RWPE1 (cell line): Measurements from ENCODE around the gene CSTPP1.
"Not testable (repeated sequence)": the region's sequence is repeated elsewhere in the genome, so short reads cannot be mapped to it uniquely, and the experiment has no call there.

Experiments
- CTCF ChIA-PET: fragments of 350-600 bp; sonication (Branson Sonifier 250); formaldehyde crosslinking; extraction: SDS; loops from one replicate; lab custom pipeline; 2021; lab: Yijun Ruan, JAX
- POLR2A ChIA-PET: fragments of 400-600 bp; formaldehyde crosslinking; extraction: SDS; loops from one replicate; lab custom pipeline; 2020; ENCODE audit warnings: antibody characterized with exemption; ENCODE audit not compliant: low non-redundant PET; lab: Yijun Ruan, JAX
- DNase-seq: peaks from one replicate; pipeline ENCODE4 v3.0.0; 2012; ENCODE audit warnings: low spot score
- H3K27ac ChIP-seq: fragments of 450-650 bp; 2 replicates; pipeline ENCODE4 v1.5.1; 2017
- TF ChIP-seq, protein P1 (sequence below): fragments of 450-650 bp; conservative IDR thresholded peaks from 2 replicates; pipeline ENCODE4 v1.5.1; 2017; ENCODE audit warnings: low read depth, mild to moderate bottlenecking

Gene CSTPP1

DNA sequence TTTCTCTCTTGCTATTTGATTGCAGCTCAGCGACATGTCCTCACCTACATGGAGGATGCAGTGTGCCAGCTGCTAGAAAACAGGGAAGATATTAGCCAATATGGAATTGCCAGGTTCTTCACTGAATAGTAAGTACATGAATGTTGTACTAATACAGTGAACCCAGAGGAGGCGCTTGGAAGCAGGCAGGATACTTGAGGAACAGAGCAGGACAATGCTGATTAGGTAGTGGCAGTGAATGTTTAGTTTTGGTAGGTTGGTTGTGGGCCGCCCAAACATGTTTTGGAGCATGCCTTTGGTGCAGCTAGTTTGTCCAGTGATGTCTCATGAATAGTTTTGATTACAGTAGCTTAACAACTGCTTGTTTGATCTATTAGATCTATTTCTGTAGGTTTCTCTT, 50.6 kb downstream of the CSTPP1 start:
- ChIA-PET POLR2A (no interaction called here), CTCF (no interaction called here)
- no peak overlapping the region for H3K27ac ChIP-seq
- DNase-seq: peak; percentile 8
- TF ChIP-seq, protein P1, sequence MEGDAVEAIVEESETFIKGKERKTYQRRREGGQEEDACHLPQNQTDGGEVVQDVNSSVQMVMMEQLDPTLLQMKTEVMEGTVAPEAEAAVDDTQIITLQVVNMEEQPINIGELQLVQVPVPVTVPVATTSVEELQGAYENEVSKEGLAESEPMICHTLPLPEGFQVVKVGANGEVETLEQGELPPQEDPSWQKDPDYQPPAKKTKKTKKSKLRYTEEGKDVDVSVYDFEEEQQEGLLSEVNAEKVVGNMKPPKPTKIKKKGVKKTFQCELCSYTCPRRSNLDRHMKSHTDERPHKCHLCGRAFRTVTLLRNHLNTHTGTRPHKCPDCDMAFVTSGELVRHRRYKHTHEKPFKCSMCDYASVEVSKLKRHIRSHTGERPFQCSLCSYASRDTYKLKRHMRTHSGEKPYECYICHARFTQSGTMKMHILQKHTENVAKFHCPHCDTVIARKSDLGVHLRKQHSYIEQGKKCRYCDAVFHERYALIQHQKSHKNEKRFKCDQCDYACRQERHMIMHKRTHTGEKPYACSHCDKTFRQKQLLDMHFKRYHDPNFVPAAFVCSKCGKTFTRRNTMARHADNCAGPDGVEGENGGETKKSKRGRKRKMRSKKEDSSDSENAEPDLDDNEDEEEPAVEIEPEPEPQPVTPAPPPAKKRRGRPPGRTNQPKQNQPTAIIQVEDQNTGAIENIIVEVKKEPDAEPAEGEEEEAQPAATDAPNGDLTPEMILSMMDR: no peak

DNA sequence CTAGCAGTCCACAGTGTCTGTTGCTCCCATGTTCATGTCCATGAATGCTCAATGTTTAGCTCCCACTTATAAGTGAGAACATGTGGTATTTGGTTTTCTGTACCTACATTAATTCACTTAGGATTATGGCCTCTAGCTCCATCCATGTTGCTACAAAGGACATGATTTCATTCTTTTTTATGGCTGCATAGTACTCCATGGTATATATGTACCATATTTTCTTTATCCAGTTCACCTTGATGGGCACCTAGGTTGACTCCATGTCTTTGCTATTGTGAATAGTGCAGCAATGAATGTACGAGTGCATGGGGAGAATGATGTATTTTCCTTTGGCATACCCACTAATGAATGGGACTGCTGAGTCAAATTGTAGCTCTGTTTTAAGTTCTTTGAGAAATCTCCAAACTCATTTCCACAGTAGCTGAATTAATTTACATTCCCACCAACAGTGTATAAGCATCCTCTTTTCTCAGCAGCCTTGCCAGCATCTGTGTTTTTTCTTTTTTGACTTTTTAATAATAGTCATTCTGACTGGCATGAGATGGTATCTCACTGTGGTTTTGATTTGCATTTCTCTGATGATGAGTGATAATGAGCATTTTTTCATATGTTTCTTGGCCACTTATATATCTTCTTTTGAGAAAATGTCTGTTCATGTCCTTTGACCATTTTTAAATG, 53.4 kb downstream of the CSTPP1 start:
- POLR2A ChIA-PET: not testable (repeated sequence)

DNA sequence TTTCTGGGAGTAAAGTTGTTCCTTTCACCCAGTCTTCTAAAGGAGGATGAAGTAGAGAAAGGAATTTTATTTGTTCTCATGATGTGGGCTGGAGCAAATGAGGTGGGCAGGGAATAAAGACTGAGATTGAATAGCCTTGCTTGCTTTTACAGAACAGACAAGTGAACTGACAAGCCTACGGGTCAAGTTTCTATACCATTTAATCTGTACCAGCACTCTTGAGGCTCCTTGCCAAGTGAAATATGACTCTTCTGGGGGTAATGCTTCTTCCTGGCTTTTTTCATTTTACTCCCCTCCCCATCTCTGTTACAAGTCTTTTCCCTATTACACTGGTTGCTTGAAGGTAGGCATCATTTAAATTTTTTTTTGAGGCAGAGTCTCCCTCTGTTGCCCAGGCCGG, 54.8 kb downstream of the CSTPP1 start:
- TF ChIP-seq, protein P1: no peak
- no peak for DNase-seq
- no peak overlapping the region for H3K27ac ChIP-seq
- CTCF ChIA-PET: interaction anchor here (0.7 kb wide), 1 partner anchor 162 kb away, joined by 3 read pairs; no protein-coding TSS in a partner anchor
- POLR2A ChIA-PET: no interaction called here

More for the DNA sequence above, 53.4 kb downstream of the CSTPP1 start:
- DNase-seq, H3K27ac ChIP-seq: not testable (repeated sequence)
- CTCF ChIA-PET: interaction anchor here (0.6 kb wide), 1 partner anchor 8 kb away, joined by 6 read pairs; no protein-coding TSS in a partner anchor

DNA sequence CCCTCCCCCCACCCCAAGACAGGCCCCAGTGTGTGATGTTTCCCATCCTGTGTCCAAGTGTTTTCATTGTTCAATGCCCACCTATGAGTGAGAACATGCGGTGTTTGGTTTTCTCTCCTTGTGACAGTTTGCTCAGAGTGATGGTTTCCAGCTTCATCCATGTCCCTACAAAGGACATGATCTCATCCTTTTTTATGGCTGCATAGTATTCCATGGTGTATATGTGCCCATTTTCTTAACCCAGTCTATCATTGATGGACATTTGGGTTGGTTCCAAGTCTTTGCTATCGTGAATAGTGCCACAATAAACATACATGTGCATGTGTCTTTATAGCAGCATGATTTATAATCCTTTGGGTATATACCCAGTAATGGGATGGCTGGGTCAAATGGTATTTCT, 55.8 kb downstream of the CSTPP1 start:
- DNase-seq, CTCF ChIA-PET, H3K27ac ChIP-seq, POLR2A ChIA-PET: not testable (repeated sequence)

DNA sequence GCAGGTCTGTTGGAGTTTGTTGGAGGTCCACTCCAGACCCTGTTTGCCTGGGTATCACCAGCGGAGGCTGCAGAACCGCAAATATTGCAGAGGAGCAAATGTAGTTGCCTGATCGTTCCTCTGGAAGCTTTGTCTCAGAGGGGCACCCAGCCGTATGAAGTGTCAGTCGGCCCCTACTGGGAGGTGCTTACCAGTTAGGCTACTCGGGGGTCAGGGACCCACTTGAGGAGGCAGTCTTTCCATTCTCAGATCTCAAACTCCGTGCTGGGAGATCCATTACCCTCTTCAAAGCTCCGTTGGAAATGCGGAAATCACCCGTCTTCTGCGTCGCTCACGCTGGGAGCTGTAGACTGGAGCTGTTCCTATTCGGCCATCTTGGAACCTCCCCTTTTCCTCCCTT, 61.2 kb downstream of the CSTPP1 start:
- DNase-seq, POLR2A ChIA-PET, H3K27ac ChIP-seq: not testable (repeated sequence)
- CTCF ChIA-PET: interaction anchor here (0.9 kb wide), 1 partner anchor 53 kb away, joined by 4 read pairs; no protein-coding TSS in a partner anchor

DNA sequence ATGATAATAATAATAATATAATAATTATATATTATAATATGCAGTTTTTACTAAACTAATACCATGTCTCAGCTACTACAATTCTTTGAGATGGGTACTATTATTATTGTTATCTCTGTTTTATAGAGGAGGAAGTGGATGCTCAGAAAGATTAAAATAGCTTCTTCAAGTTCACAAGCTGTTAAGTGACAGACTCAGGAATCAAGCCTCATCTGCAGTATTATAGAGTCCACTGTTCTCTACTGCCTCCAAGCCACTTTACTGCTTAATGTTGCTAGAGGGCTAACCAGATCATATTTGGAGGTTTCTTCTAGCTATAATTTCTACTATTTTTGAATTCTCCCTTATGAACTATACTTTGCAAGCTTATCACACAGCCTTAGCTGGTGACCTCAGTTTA, 62.7 kb downstream of the CSTPP1 start:
- ChIA-PET POLR2A (no interaction called here), CTCF (no interaction called here)
- TF ChIP-seq, protein P1: no peak

DNA sequence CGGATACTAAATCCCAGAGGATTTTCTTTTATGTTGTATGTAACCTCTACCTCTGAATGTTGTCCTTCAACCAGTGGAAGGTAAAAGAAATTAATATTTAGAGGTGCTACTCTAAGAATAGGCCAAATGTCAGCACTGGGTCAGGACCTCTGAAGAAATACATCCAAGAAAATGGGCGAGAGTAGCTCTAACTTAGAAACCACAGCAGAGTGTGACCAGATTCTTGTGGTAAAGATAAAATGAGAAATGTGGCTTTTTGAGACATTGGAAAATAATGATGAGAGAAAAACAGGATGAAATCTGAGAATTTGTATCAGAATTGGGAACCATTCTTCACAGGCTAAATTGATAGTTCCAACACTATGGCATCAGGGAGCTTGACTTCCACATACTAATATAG, 63.5 kb downstream of the CSTPP1 start:
- no peak for DNase-seq
- CTCF ChIA-PET: no interaction called here
- no peak overlapping the region for H3K27ac ChIP-seq
- POLR2A ChIA-PET: no interaction called here
- TF ChIP-seq, protein P1: no peak

More for the DNA sequence above, 62.7 kb downstream of the CSTPP1 start:
- no peak overlapping the region for H3K27ac ChIP-seq
- DNase-seq: no peak

DNA sequence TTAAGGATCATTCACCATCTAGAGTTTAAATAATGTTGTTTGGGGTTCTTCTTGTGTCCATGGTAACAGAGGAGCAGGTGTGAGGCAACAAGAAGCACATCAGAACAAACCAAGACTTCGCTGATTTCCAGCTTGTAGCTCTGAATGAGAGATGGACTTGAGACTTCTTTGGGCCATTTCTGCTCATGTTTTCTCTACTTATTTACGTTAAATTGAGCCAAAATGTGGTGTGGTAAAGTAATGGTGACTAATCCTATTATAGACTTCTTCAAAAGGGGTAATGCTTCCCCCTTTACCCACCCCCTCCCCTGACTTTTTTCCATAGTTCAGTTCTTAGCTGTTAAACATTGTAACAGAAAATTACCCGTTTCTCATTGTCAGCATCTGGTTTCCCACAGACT, 65.2 kb downstream of the CSTPP1 start:
- ChIA-PET CTCF (interaction anchor here (0.6 to 0.7 kb wide), 2 partner anchors 8 to 46 kb away, joined by 3 to 5 read pairs; no protein-coding TSS in a partner anchor), POLR2A (no interaction called here)
- TF ChIP-seq, protein P1: no peak
- no peak overlapping the region for H3K27ac ChIP-seq
- DNase-seq: no peak
